Suppressor macrophage treated with lipopolysaccharide for 1 hour (primary cell): ENCODE data around the gene PFKFB2.

Source experiments
- DNase-seq, 3 donors: peaks; one replicate each; pipeline ENCODE4 v3.0.0-alpha.2; 2020 to 2022

PFKFB2 gene

GRCh38 chr1:207052911-207053769, at the start of gene PFKFB2:
TSS of gene PFKFB2 (plus strand) at chr1:207053275. CDS start at chr1:207054718, 1,443 bp downstream.
- peak; percentile 93 to 97 (median 96) for DNase-seq

GRCh38 chr1:207004931-207005830, 47.9 kb upstream of the PFKFB2 start:
- DNase-seq = peak; percentile 62 to 72 (median 68)

- no peak for DNase-seq
Observed at GRCh38 chr1:207006083-207006482, 47.0 kb upstream of the PFKFB2 start.

GRCh38 chr1:207006914-207007313, 46.2 kb upstream of the PFKFB2 start:
- no peak for DNase-seq

GRCh38 chr1:207007352-207008033, 45.6 kb upstream of the PFKFB2 start:
- DNase-seq = no peak

GRCh38 chr1:207009182-207009850, 43.8 kb upstream of the PFKFB2 start:
- no peak for DNase-seq

- no peak for DNase-seq
Observed at GRCh38 chr1:207009945-207010344, 43.1 kb upstream of the PFKFB2 start.

GRCh38 chr1:207010726-207011125, 42.3 kb upstream of the PFKFB2 start:
- no peak for DNase-seq

- no peak for DNase-seq
Observed at GRCh38 chr1:207013321-207014085, 39.6 kb upstream of the PFKFB2 start.

GRCh38 chr1:207014728-207015127, 38.3 kb upstream of the PFKFB2 start:
- peak in 1 of 3 donors; percentile 15 for DNase-seq

GRCh38 chr1:207015791-207016190, 37.3 kb upstream of the PFKFB2 start:
- no peak for DNase-seq

GRCh38 chr1:207017615-207018559, 35.2 kb upstream of the PFKFB2 start:
- peak; percentile 75 to 81 (median 79) for DNase-seq

- no peak for DNase-seq
Observed at GRCh38 chr1:207018707-207019106, 34.4 kb upstream of the PFKFB2 start.

- no peak for DNase-seq
Observed at GRCh38 chr1:207019161-207019560, 33.9 kb upstream of the PFKFB2 start.

GRCh38 chr1:207019661-207020060, 33.4 kb upstream of the PFKFB2 start:
- no peak for DNase-seq

GRCh38 chr1:207020065-207020708, 32.9 kb upstream of the PFKFB2 start:
- no peak for DNase-seq

- DNase-seq = peak; percentile 62 to 74 (median 72)
Observed at GRCh38 chr1:207020709-207021107, 32.4 kb upstream of the PFKFB2 start.

GRCh38 chr1:207021139-207021861, 31.8 kb upstream of the PFKFB2 start:
- DNase-seq = no peak
